HFFc6 (cell line): Measurements from ENCODE around the gene HDAC5. TPM values are rescaled to one million over a fixed set of nuclear protein-coding genes. Genes with fewer than 3 reads are reported as not detected.

ENCODE experiments used
- DNase-seq: peaks from one replicate; pipeline ENCODE4 v3.0.0-alpha.2; 2018
- H3K27ac Mint-ChIP-seq: 2 replicates; pipeline ENCODE4 v1.8.0; 2020; ENCODE audit warnings: mild to moderate bottlenecking, mixed read lengths
- H3K27me3 Mint-ChIP-seq: 2 replicates; pipeline ENCODE4 v1.8.0; 2021; ENCODE audit warnings: mild to moderate bottlenecking, moderate library complexity, mixed read lengths; ENCODE audit not compliant: insufficient read depth
- H3K36me3 Mint-ChIP-seq: 2 replicates; pipeline ENCODE4 v1.8.0; 2021; ENCODE audit warnings: low read depth, mixed read lengths
- H3K4me1 Mint-ChIP-seq: 2 replicates; pipeline ENCODE4 v1.8.0; 2020; ENCODE audit warnings: low read depth, mixed read lengths
- H3K4me3 Mint-ChIP-seq: 2 replicates; pipeline ENCODE4 v1.8.0; 2020; ENCODE audit warnings: mild to moderate bottlenecking, moderate library complexity, mixed read lengths
- H3K9me3 Mint-ChIP-seq: 2 replicates; pipeline ENCODE4 v1.8.0; 2020; ENCODE audit warnings: mild to moderate bottlenecking, mixed read lengths
- total RNA-seq, 6 experiments: library from RNA; stranded (reverse); fragmentation: NEBNext Ultra II Directional; extraction: Animal tissue kit (Norgen Biotek cat#: 25700); gene quantifications; 2 replicates in 1 of 6; 3 replicates in 5 of 6; pipeline ENCODE4 v1.2.3, GENCODE V29; 2021
- TF ChIP-seq, protein P1 (sequence below): fragments of 200-600 bp; sonication (generic); IDR thresholded peaks from 2 replicates; pipeline ENCODE4 v1.5.0; 2021; ENCODE audit warnings: antibody characterized with exemption, mild to moderate bottlenecking

Gene HDAC5
- total RNA-seq, 6 experiments from 2014 or later = 63.4 to 87.4 (median 78.7) TPM

- DNase-seq = no peak
- peaks cover 24% of the 10 kb centered on the region for H3K36me3 Mint-ChIP-seq
- peak overlapping the region; percentile 89 for H3K27ac Mint-ChIP-seq
- H3K4me1 Mint-ChIP-seq = peaks cover 45% of the 10 kb centered on the region
- peak overlapping the region; percentile 45; the same call in 1 of the 2 replicates for H3K4me3 Mint-ChIP-seq
- no peaks in the 10 kb centered on the region for H3K9me3 Mint-ChIP-seq
- peaks cover 4% of the 10 kb centered on the region for H3K27me3 Mint-ChIP-seq
- TF ChIP-seq, protein P1, sequence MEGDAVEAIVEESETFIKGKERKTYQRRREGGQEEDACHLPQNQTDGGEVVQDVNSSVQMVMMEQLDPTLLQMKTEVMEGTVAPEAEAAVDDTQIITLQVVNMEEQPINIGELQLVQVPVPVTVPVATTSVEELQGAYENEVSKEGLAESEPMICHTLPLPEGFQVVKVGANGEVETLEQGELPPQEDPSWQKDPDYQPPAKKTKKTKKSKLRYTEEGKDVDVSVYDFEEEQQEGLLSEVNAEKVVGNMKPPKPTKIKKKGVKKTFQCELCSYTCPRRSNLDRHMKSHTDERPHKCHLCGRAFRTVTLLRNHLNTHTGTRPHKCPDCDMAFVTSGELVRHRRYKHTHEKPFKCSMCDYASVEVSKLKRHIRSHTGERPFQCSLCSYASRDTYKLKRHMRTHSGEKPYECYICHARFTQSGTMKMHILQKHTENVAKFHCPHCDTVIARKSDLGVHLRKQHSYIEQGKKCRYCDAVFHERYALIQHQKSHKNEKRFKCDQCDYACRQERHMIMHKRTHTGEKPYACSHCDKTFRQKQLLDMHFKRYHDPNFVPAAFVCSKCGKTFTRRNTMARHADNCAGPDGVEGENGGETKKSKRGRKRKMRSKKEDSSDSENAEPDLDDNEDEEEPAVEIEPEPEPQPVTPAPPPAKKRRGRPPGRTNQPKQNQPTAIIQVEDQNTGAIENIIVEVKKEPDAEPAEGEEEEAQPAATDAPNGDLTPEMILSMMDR = no peak
Observed at GRCh38 chr17:44081681-44082080, 41.8 kb downstream of the HDAC5 start.

DNA sequence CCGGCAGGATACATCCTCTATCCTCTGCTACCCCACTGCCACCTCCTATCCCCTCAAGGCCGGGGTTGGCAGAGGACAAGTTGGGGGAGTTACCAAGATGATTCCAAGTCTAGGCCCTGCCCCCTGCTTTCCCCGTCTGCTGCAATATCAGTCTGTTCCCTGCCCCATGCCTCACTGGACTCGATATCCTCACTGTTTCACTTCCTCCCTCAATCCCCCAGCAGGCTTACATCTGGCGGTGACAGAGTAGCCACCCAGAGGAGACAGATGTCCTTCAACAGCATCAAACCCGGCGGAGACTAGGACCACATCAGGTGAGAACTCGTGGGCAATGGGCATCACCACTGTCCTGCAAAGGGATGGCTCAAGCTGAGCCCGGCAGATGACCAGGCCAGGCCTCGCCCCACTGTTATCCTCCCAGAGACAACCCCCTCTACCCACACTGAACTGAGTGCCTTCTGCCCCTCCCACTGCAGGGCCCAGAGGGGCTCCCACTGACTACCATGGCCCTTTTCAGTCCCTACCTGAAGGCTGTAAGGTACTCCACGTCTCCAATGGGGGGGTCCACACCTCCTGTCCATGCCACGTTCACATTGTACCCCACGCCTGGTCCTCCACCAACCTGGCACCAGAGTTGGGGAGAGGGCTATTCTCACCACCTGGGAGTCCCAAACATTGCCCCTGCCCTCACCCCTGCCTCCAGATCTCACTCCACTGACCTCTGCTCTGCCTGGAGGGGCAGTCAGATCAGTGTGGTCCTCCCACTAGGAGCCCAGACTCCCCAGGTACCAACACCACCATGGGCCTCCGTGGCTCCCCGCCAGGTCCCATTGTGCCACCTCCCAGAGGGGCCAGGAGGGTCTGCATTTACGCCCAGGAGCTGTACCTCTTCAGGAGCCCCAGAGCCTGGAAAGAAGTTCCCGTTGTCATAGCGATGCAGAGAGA, 43.3 kb downstream of the HDAC5 start:
- DNase-seq = no peak
- peaks cover 32% of the 10 kb centered on the region for H3K36me3 Mint-ChIP-seq
- no peaks in the 10 kb centered on the region for H3K9me3 Mint-ChIP-seq
- peaks cover 36% of the 10 kb centered on the region for H3K4me1 Mint-ChIP-seq
- H3K27ac Mint-ChIP-seq = peak overlapping the region; percentile 89; the same call in 1 of the 2 replicates
- no peak overlapping the region; the same call in 1 of the 2 replicates for H3K4me3 Mint-ChIP-seq
- H3K27me3 Mint-ChIP-seq = peaks cover 10% of the 10 kb centered on the region
- TF ChIP-seq, protein P1 = no peak

DNA sequence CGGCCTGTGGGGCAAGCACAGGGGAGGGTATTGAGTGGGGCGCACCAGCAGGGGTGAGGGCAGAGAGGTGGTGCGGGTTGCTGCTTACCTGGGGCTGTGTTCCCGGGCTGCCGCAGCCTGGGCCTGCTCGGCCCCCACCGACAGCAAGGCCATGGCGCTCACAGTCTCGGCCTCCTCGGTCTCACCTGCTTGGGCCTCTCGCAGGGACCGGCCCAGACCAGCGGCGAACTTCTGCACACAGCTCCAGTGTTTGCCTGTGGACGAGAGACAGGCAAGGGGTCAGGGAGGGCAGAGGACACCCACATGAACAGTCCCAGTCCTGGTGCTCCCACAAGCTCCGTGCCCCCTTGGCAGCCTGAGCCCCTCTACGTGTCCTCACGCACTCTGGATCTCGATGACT, 45.0 kb downstream of the HDAC5 start:
- Mint-ChIP-seq H3K4me3 (no peak overlapping the region), H3K36me3 (peaks cover 24% of the 10 kb centered on the region), H3K9me3 (no peaks in the 10 kb centered on the region)

DNA sequence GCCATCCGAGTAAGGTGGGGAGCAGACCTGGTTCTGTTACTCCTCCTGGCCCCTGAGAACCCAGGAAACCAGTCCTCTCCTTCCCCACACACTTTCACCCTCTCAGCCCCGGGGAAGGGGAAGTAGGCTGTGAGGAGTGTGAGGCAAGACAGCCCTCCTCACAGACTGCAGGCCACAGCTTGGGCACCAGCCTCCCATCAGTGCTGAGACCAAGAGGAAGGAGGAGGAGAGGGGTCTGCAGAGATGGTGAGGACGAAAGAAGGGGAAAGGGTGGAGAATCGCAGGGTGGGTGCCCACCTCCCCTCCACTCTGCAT, 45.9 kb downstream of the HDAC5 start:
- Mint-ChIP-seq H3K27me3 (peaks cover 10% of the 10 kb centered on the region), H3K36me3 (peaks cover 19% of the 10 kb centered on the region), H3K27ac (no peak overlapping the region)

More for the DNA sequence above, 45.0 kb downstream of the HDAC5 start:
- no peak for DNase-seq
- H3K27me3 Mint-ChIP-seq = peaks cover 10% of the 10 kb centered on the region
- peaks cover 36% of the 10 kb centered on the region for H3K4me1 Mint-ChIP-seq
- TF ChIP-seq, protein P1 = no peak
- H3K27ac Mint-ChIP-seq = no peak overlapping the region

DNA sequence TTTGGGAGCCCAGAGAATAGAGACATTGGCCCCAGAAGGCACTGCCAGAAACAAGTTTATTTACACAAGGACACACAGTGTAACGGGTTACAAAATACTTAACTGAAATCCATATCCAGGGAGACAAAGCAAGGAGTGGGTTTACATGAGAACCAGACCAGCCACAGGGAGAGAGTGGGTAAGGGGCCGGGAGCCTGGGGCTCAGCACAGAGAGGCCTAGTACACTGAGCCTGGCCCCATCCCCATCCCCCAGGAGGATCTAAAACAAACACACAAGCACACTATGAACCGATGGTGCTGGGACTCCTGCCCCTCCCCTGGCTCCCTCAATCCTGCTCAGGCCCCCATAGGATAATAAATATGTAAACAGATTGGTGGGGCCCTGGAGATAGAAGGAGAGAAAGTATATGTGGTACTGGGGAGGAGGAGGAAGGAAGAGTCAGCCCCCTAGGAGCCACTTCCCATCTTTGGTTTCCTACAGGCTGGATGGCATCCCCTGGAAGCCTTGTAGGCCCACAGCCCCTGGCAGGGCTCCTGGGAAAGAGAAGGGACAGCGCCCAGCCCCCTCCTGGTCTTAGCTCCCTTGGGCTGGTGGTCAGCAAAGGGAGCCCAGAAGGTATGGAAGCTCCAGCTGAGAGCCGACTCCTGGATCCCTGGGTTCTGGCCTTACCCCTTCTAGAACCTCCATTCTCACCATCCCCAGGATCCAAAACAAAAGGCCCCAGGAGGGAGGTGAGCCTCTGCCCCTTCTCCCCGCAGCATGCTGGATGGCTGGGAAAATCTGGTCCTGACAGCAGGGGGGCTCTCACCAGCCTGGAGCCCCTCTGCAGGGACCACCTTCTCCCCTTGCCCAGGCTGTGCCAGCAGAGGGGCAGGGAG, 46.5 kb downstream of the HDAC5 start:
- no peak overlapping the region for H3K4me3 Mint-ChIP-seq
- H3K27me3 Mint-ChIP-seq = peaks cover 7% of the 10 kb centered on the region
- H3K4me1 Mint-ChIP-seq = peaks cover 36% of the 10 kb centered on the region
- peak overlapping the region; percentile 24 for H3K27ac Mint-ChIP-seq
- no peaks in the 10 kb centered on the region for H3K9me3 Mint-ChIP-seq
- no peak for DNase-seq
- TF ChIP-seq, protein P1 = no peak
- H3K36me3 Mint-ChIP-seq = peaks cover 16% of the 10 kb centered on the region

More for the DNA sequence above, 45.9 kb downstream of the HDAC5 start:
- DNase-seq = no peak
- Mint-ChIP-seq H3K4me3 (no peak overlapping the region), H3K4me1 (peaks cover 38% of the 10 kb centered on the region), H3K9me3 (no peaks in the 10 kb centered on the region)
- TF ChIP-seq, protein P1 = no peak
